HG03103 (cell line): Measurements from ENCODE around the gene BMP7.
"Not testable (repeated sequence)": the region's sequence is repeated elsewhere in the genome, so short reads cannot be mapped to it uniquely, and the experiment has no call there.

ENCODE experiments used
- ATAC-seq: cut with Tn5 transposase; IDR thresholded peaks from one replicate; pipeline ENCODE4 v1.9.1; 2021; ENCODE audit warnings: low read depth; ENCODE audit not compliant: unreplicated experiment

The BMP7 gene

GRCh38 chr20:57288651-57289277 lies 22.3 kb upstream of the BMP7 start:
- no peak for ATAC-seq

GRCh38 chr20:57287901-57288300 lies 21.5 kb upstream of the BMP7 start:
- ATAC-seq: no peak

- ATAC-seq: no peak
Measured at GRCh38 chr20:57287007-57287880, 20.8 kb upstream of the BMP7 start.

GRCh38 chr20:57283860-57284259 lies 17.4 kb upstream of the BMP7 start:
- ATAC-seq: no peak

GRCh38 chr20:57282670-57283361 lies 16.4 kb upstream of the BMP7 start:
- no peak for ATAC-seq

GRCh38 chr20:57281900-57282299 lies 15.5 kb upstream of the BMP7 start:
- no peak for ATAC-seq

GRCh38 chr20:57280221-57280620 lies 13.8 kb upstream of the BMP7 start:
- no peak for ATAC-seq

- ATAC-seq: not testable (repeated sequence)
Measured at GRCh38 chr20:57279548-57279947, 13.1 kb upstream of the BMP7 start.

GRCh38 chr20:57278457-57278856 lies 12.0 kb upstream of the BMP7 start:
- ATAC-seq: no peak

GRCh38 chr20:57277398-57278105 lies 11.1 kb upstream of the BMP7 start:
- ATAC-seq: no peak

- ATAC-seq: no peak
Measured at GRCh38 chr20:57276221-57276620, 9.8 kb upstream of the BMP7 start.

GRCh38 chr20:57275813-57276212 lies 9.4 kb upstream of the BMP7 start:
- no peak for ATAC-seq

- ATAC-seq: no peak
Measured at GRCh38 chr20:57275334-57275733, 8.9 kb upstream of the BMP7 start.

- no peak for ATAC-seq
Measured at GRCh38 chr20:57274846-57275245, 8.4 kb upstream of the BMP7 start.

- ATAC-seq: no peak
Measured at GRCh38 chr20:57274299-57274698, 7.9 kb upstream of the BMP7 start.

- ATAC-seq: no peak
Measured at GRCh38 chr20:57272883-57273535, 6.6 kb upstream of the BMP7 start.

- no peak for ATAC-seq
Measured at GRCh38 chr20:57270204-57270984, 4.0 kb upstream of the BMP7 start.

- ATAC-seq: no peak
Measured at GRCh38 chr20:57269148-57269984, 2.9 kb upstream of the BMP7 start.
